ENCODE results near the gene FNDC5.
A peak's percentile ranks its signal among the peaks of the same experiment; 100 is the strongest.

The FNDC5 gene

GRCh38 chr1:32896451-32896850, 25.7 kb upstream of the FNDC5 start:
- TF ChIP-seq CTCF (IDR thresholded peaks at IDR 0.05) = no peak
- no peak for TF ChIP-seq ZFX (IDR thresholded peaks at IDR 0.05; ENCODE audit: borderline replicate concordance)
- peak overlapping the region; percentile 33; the same call in 1 of the 2 replicates for H3K27ac ChIP-seq

- TF ChIP-seq ZFX (IDR thresholded peaks at IDR 0.05; ENCODE audit: borderline replicate concordance) (no peak), CTCF (IDR thresholded peaks at IDR 0.05) (no peak)
- H3K27ac ChIP-seq = peak overlapping the region; percentile 92
These were observed 24.9 kb upstream of the FNDC5 start for GRCh38 chr1:32895325-32896215.

GRCh38 chr1:32894681-32895080, 24.0 kb upstream of the FNDC5 start:
- TF ChIP-seq ZFX (IDR thresholded peaks at IDR 0.05; ENCODE audit: borderline replicate concordance) = no peak
- no peak for TF ChIP-seq CTCF (IDR thresholded peaks at IDR 0.05)
- peak overlapping the region; percentile 92 for H3K27ac ChIP-seq

- H3K27ac ChIP-seq = peak overlapping the region; percentile 92
- TF ChIP-seq ZFX (IDR thresholded peaks at IDR 0.05; ENCODE audit: borderline replicate concordance) = no peak
- no peak for TF ChIP-seq CTCF (IDR thresholded peaks at IDR 0.05)
These were observed 23.4 kb upstream of the FNDC5 start for GRCh38 chr1:32894019-32894600.

GRCh38 chr1:32893198-32894018, 22.7 kb upstream of the FNDC5 start:
- H3K27ac ChIP-seq = peak overlapping the region; percentile 92
- TF ChIP-seq ZFX (IDR thresholded peaks at IDR 0.05; ENCODE audit: borderline replicate concordance) = no peak
- peak; percentile 89 for TF ChIP-seq CTCF (IDR thresholded peaks at IDR 0.05)

GRCh38 chr1:32892368-32893197, 21.9 kb upstream of the FNDC5 start:
- TF ChIP-seq ZFX (IDR thresholded peaks at IDR 0.05; ENCODE audit: borderline replicate concordance) (no peak), CTCF (IDR thresholded peaks at IDR 0.05) (peak; percentile 99)
- peak overlapping the region; percentile 92 for H3K27ac ChIP-seq
